HG03095 (cell line): ENCODE measurements around the gene DCAF4.

Source experiments
- ATAC-seq: cut with Tn5 transposase; IDR thresholded peaks from one replicate; pipeline ENCODE4 v1.9.1; 2021; ENCODE audit warnings: moderate library complexity; ENCODE audit not compliant: unreplicated experiment

Gene DCAF4

GRCh38 chr14:72894623-72895378 is 31.5 kb upstream of the DCAF4 start:
- ATAC-seq: no peak

GRCh38 chr14:72898448-72898847 is 27.8 kb upstream of the DCAF4 start:
- ATAC-seq: no peak

- no peak for ATAC-seq
Measured at GRCh38 chr14:72901361-72901760, 24.9 kb upstream of the DCAF4 start.

- ATAC-seq: no peak
Measured at GRCh38 chr14:72902801-72903530, 23.3 kb upstream of the DCAF4 start.

GRCh38 chr14:72903716-72904115 is 22.5 kb upstream of the DCAF4 start:
- ATAC-seq: no peak

GRCh38 chr14:72904218-72904617 is 22.0 kb upstream of the DCAF4 start:
- ATAC-seq: no peak

GRCh38 chr14:72904840-72905561 is 21.3 kb upstream of the DCAF4 start:
- ATAC-seq: no peak

- ATAC-seq: no peak
Measured at GRCh38 chr14:72906316-72906715, 19.9 kb upstream of the DCAF4 start.

GRCh38 chr14:72906879-72907278 is 19.4 kb upstream of the DCAF4 start:
- no peak for ATAC-seq

GRCh38 chr14:72907886-72908285 is 18.4 kb upstream of the DCAF4 start:
- no peak for ATAC-seq

GRCh38 chr14:72909163-72909562 is 17.1 kb upstream of the DCAF4 start:
- ATAC-seq: no peak

- no peak for ATAC-seq
Measured at GRCh38 chr14:72913809-72914208, 12.5 kb upstream of the DCAF4 start.

- no peak for ATAC-seq
Measured at GRCh38 chr14:72916174-72916573, 10.1 kb upstream of the DCAF4 start.

- no peak for ATAC-seq
Measured at GRCh38 chr14:72917094-72917802, 9.0 kb upstream of the DCAF4 start.

GRCh38 chr14:72920008-72920407 is 6.3 kb upstream of the DCAF4 start:
- ATAC-seq: no peak

GRCh38 chr14:72921396-72921795 is 4.9 kb upstream of the DCAF4 start:
- no peak for ATAC-seq

- ATAC-seq: no peak
Measured at GRCh38 chr14:72924337-72924736, 1.9 kb upstream of the DCAF4 start.

- no peak for ATAC-seq
Measured at GRCh38 chr14:72925171-72925759, 999 bp upstream of the DCAF4 start.

GRCh38 chr14:72925815-72926291 is 411 bp upstream of the DCAF4 start:
- ATAC-seq: peak; percentile 8

GRCh38 chr14:72928872-72929271 is 2.6 kb downstream of the DCAF4 start:
- ATAC-seq: no peak
